AG09309 (cell line): ENCODE data around the gene STK26.

Experiments
- DNase-seq: peaks from one replicate; pipeline ENCODE4 v3.0.0-alpha.2; 2010; ENCODE audit warnings: low read depth
- H3K4me3 ChIP-seq: 2 replicates; pipeline ENCODE4 v1.5.1; 2011; ENCODE audit warnings: mild to moderate bottlenecking, low read depth, low read length, moderate library complexity; ENCODE audit not compliant: control insufficient read depth
- CTCF ChIP-seq: IDR thresholded peaks from 2 replicates; pipeline ENCODE4 v1.5.1; 2011; ENCODE audit warnings: mild to moderate bottlenecking, low read depth, low read length, inconsistent platforms; ENCODE audit not compliant: insufficient read depth, control insufficient read depth; ENCODE audit errors: missing control alignments

STK26 gene

DNA sequence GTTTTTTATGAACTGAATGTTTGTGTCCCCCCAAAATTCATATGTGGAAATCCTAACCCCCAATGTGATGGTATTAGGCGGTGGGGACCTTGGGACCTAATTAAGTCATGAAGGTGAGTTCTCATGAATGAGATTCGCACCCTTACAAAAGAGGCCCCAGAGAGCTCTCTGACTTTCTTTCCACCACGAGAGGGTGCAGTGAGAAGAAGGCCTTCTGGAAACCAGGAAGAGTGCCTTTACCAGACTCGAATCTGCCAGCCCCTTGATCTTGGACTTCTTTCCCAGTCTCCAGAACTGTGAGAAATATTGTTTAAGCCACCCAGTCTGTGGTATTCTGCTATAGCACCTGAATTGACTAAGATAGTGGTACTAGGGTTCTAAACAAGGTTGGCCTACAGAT is 40.8 kb downstream of the STK26 start:
- DNase-seq: no peak
- TF ChIP-seq CTCF: no peak
- H3K4me3 ChIP-seq: no peak overlapping the region

DNA sequence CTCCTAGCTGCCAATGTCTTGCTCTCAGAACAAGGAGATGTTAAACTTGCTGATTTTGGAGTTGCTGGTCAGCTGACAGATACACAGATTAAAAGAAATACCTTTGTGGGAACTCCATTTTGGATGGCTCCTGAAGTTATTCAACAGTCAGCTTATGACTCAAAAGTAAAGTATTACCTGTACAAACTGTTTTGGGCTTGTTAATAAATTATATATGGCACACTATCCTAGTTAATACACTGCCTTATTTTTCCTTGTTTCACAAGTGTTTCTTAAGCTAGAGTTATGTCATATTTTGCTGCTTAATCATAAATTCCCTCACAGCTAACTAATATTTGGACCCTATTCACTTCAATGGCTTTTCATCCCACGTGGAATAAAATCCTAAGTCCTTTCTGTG is 45.3 kb downstream of the STK26 start:
- TF ChIP-seq CTCF: no peak
- H3K4me3 ChIP-seq: no peak overlapping the region
- no peak for DNase-seq

DNA sequence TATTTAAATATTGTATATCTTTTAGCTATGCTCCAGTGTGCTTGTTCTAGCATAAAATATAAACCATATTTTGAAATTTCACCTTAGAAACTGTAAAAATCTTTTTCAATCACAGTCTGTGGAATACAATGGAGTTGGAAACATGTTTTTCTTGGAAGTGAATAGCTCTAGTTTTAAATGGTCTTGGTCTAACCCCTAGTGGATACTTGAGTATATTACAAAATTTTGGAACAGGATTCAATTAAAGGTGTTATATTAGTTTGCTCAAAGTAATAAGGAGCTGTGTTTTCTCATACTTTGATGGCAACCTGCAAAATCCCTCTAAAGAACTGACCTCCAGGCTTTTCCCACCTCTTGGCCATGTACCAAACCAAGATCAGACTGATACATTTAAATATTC is 48.2 kb downstream of the STK26 start:
- DNase-seq: peak; percentile 3
- peak; percentile 29 for TF ChIP-seq CTCF
- H3K4me3 ChIP-seq: no peak overlapping the region

GRCh38 chrX:132077414-132077813 is 54.3 kb downstream of the STK26 start:
- no peak for DNase-seq
- no peak for TF ChIP-seq CTCF
- no peak overlapping the region for H3K4me3 ChIP-seq

DNA sequence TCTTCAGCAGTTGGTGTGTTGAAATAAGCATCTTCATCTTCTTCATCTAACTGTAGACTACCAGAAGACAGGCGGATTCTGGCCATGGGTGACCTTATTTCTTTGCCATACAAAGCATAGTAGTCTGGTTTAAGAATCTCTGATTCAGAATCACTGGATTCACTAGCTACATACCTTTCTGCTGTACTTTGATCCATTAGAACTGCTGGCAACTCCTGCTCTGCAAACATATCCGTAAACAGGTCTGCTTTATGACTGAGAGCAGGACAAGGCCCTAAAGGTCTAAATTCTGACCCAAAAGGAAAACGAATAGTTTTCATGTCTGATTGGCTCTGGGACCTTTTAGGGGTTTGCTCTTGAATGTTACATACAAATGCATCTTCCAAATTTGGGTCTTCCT is 54.8 kb downstream of the STK26 start:
- no peak overlapping the region for H3K4me3 ChIP-seq
- DNase-seq: no peak
- no peak for TF ChIP-seq CTCF

GRCh38 chrX:132085786-132086185 is 62.7 kb downstream of the STK26 start:
- DNase-seq: no peak
- TF ChIP-seq CTCF: no peak
- no peak overlapping the region for H3K4me3 ChIP-seq

GRCh38 chrX:132086672-132087071 is 63.6 kb downstream of the STK26 start:
- no peak for TF ChIP-seq CTCF
- no peak overlapping the region for H3K4me3 ChIP-seq
- DNase-seq: no peak
